RPMI7951 (cell line): Measurements from ENCODE around the gene ASIC4. TPM values are rescaled to one million over a fixed set of nuclear protein-coding genes. Genes with fewer than 3 reads are reported as not detected.

Experiments used
- DNase-seq: peaks from one replicate; pipeline ENCODE4 v3.0.0-alpha.2; 2012; ENCODE audit warnings: low read depth
- total RNA-seq: library from RNA; depleted of rRNA; stranded (reverse); fragments of >200 nt; shearing (Covaris generic); gene quantifications from 2 replicates; pipeline ENCODE4 v1.2.3, GENCODE V29; 2014; rRNA removed

ASIC4 gene, protein sequence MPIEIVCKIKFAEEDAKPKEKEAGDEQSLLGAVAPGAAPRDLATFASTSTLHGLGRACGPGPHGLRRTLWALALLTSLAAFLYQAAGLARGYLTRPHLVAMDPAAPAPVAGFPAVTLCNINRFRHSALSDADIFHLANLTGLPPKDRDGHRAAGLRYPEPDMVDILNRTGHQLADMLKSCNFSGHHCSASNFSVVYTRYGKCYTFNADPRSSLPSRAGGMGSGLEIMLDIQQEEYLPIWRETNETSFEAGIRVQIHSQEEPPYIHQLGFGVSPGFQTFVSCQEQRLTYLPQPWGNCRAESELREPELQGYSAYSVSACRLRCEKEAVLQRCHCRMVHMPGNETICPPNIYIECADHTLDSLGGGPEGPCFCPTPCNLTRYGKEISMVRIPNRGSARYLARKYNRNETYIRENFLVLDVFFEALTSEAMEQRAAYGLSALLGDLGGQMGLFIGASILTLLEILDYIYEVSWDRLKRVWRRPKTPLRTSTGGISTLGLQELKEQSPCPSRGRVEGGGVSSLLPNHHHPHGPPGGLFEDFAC
- total RNA-seq: 0.10 TPM in 1 of 2 replicates, not detected in the other

DNA sequence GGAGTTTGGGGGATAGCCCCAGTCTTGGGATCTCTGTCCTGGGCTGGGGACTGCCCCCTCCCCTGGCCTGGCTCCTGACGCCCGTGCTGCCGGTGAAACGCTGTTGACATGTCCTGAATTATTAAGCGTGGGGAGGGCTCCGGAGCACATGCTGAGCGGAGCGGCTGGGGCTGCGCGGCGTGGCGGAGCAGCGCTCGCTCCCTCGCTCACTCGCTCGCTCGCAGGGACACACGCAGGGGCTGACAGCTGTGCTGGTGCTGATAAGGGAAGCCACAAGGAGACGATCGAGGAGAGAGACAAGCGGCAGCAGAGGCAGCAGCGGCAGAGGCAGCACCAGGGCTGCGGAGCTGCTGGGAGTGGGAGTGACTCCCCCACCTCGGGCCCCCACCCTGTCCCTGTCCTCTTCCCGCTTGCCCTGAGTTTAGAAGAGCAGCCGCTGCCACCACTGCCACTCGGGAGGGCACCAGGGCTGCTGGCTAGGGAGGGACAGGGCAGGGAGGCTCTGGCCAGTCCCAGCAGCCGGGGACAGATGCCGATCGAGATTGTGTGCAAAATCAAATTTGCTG is at the start of gene ASIC4:
ASIC4 (plus strand) TSS at position 287 of the 566 bp plus-strand sequence; CDS start at position 530, 243 bp downstream.
- peak; percentile 48 for DNase-seq

DNA sequence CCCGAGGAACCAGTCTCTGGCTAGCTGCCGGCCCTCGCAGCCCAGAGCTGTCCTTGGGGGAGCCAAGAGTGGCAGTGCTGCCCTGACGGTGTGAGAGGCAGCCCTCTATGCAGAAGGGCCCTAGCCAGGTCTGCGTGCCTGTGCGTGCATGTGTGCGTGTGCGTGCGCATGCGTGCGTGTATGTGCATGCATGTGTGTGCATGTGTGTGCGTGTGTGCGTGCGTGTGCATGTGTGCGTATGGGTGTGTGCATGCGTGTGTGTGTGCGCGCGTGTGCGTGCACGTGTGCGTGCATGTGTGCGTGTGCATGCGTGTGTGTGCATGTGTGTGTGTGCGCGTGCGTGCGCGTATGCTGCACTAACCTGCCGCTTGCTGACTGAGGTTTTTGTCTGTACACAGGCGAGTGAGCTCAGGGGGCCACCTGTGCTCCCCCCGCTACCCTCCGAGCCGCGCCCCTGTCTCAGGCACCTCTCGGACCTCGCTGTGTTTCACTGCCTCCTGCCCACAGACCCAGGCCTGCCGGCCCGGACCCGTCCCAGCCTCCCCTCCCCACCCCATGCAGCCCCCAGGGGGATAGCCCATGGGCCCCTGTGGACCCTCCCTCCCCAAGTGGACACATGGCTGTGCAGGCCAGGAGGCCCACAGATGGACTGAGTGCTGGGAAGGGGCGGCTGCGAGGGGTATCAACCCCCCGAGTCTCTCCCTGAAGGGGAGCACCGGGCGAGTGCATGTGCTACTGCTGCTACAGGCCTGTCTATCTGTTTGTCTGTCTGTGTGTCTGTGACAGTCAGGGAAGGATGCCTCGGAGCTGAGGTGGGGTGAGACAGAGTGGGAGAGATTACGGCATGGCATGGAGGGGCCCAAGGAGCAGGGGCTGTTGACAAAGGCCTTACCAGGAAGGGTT is 48.4 kb upstream of the ASIC4 start:
- DNase-seq: no peak

DNA sequence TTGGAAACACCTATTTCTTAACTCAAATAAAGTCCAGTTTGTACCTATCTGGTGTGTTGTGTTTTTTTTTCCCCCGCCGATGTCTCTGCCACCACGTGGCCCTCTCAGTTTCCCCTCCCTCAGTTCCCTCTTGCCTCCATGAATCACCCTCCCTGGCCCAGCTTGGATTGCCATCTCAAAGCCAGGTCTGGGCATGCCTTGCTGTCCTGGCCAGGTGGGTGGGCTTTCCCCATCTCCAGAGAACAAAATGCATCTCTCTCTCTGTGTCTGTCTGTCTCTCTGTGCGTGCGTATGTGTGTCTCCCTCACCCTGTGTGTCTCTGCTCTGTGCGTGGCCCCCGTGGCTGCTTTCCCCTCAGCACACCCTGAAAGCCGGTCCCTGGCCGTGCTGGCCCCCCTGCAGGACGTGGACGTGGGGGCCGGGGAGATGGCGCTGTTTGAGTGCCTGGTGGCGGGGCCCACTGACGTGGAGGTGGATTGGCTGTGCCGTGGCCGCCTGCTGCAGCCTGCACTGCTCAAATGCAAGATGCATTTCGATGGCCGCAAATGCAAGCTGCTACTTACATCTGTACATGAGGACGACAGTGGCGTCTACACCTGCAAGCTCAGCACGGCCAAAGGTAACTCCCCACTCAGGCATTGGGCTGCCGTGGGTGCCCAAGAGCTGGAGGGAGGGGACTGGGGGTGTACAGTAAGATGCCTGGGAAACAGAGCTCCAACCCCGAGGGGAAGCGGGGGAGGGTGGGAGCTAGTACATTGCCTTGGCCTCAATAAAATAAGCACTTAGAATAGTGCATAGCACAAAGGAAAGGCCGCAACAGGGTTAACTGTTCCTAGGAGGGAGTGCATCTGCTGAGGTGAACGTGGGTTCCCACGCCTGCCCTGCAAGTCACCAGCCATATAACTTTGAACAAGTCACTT is 47.2 kb upstream of the ASIC4 start:
- no peak for DNase-seq

DNA sequence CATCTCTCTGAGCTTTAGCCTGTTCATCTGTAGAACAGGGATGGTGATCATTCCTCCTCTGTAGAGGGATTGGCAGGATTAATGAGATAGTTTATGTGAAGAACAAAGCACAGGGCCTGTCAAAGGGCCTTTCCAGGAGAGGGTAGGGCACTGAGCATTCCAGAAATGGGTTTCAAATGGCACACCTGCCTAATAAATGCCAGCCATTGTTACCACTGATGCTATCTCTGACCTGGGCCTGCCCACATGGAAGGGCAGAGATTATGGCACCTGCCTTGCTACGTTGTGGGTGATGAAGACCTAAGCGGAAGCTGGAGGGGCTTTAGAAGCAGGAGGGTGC is 46.6 kb upstream of the ASIC4 start:
- no peak for DNase-seq

DNA sequence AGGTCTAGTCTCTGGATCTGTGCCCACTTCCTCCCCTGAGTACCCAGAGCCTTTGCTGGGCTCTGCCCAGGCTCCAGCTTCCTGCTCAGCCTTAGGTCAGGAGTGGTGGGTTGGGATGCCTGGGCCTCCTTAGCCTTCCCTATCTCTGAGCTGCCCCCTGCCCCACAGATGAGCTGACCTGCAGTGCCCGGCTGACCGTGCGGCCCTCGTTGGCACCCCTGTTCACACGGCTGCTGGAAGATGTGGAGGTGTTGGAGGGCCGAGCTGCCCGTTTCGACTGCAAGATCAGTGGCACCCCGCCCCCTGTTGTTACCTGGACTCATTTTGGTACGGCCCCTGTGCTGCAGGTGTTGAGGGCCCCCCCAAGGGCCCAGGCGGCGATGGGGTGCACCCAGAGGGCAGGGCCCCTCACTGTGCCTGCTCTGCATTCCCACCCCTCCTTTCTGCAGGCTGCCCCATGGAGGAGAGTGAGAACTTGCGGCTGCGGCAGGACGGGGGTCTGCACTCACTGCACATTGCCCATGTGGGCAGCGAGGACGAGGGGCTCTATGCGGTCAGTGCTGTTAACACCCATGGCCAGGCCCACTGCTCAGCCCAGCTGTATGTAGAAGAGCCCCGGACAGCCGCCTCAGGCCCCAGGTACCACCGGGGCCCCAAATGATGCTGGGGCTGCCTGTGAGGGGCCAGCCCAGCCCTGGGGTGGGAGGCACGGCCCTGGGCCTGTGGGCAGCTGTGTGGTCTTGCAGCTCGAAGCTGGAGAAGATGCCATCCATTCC is 45.7 kb upstream of the ASIC4 start:
- DNase-seq: no peak

DNA sequence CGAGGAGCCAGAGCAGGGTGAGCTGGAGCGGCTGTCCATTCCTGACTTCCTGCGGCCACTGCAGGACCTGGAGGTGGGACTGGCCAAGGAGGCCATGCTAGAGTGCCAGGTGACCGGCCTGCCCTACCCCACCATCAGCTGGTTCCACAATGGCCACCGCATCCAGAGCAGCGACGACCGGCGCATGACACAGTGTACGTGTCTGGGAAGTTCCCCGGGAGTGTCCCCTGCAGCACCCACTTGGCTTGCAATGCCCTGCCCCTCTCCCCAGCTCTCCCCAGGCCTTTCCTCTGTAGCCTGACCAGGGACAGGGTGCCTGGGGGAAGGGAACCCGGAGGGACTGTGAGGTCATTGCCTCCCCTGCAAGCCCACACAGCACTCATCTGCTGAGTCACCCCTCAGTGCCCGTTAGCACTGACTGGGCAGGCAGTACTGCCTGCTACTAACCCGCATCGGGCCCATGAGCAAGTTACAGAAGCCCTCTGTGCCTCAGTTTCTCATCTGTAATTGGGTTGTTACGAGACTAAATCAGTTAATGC is 45.0 kb upstream of the ASIC4 start:
- peak; percentile 92 for DNase-seq

DNA sequence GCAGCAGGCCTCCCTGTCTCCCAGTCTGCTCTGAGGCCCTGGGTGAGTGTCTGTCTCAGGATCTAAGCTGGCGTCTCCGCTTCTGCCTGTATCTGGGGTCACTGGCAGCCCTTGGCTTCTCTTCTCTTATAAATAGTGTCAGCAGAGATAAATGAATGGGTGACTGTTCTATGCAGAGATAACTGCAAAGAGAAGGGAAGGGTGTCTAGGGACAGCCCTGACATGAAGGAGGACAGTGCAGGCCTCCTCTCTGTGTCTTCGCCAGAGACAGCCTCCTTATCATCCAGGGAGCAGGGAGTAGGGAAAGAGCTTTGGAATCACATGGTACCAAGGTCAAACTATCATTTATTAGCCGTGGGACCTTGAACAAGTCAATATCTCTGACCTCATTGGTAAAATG is 43.9 kb upstream of the ASIC4 start:
- DNase-seq: no peak

DNA sequence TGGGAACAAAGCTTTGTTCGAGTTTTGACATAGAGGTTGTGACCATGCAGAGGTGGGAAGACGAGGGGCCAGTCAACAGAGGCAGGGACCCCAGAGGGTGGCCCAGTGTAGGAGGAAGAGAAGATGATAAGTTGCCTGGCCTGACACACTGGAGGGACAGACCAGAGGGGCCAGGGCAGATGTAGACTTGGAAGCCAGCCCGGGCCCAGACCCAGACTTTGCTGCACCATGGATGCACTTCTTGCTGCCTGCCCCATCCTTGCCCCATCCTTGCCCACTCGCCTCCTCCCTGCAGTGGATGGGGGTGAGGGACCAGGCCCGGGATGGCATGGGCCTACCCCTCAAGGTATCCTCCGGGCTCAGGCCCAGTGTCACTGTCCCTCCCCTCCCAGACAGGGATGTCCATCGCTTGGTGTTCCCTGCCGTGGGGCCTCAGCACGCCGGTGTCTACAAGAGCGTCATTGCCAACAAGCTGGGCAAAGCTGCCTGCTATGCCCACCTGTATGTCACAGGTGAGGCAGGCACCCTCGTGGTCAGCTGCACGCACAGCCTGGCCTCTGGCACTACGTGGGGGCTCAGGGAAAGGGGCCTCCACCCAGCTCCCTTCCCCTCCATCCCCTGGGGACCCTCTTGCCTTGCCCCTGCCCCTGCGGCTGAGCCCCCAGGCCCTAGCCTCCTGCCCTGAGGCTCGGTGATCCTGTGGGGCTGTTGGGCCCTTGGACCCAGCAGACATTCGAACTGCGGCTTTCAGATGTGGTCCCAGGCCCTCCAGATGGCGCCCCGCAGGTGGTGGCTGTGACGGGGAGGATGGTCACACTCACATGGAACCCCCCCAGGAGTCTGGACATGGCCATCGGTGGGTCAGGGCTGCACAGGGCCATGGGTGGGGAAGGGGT is 42.6 kb upstream of the ASIC4 start:
- DNase-seq: no peak

DNA sequence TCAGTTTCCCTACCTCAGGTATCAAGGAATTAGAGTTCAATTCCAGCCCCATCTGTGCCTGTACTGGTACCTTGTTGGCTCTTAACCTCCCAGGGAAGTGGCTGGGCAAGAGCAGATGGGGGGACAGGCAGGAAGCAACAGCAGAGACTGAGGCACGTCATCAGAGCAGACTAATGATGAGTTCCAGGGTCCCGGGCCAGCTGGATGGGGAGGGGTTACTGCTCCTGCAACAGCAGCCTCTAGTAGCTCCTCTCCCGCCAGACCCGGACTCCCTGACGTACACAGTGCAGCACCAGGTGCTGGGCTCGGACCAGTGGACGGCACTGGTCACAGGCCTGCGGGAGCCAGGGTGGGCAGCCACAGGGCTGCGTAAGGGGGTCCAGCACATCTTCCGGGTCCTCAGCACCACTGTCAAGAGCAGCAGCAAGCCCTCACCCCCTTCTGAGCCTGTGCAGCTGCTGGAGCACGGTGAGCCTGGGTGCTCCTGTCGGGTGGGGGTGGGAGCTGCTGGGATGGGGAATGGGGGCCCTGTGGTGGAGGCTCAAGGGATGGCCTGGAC is 41.6 kb upstream of the ASIC4 start:
- no peak for DNase-seq

DNA sequence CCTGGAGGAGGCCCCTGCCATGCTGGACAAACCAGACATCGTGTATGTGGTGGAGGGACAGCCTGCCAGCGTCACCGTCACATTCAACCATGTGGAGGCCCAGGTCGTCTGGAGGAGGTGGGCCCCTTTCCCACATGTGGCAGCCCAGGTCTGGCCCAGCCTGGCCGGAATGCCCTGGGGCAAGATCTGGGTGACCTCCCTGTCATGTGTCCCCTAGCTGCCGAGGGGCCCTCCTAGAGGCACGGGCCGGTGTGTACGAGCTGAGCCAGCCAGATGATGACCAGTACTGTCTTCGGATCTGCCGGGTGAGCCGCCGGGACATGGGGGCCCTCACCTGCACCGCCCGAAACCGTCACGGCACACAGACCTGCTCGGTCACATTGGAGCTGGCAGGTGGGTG is 40.8 kb upstream of the ASIC4 start:
- no peak for DNase-seq

DNA sequence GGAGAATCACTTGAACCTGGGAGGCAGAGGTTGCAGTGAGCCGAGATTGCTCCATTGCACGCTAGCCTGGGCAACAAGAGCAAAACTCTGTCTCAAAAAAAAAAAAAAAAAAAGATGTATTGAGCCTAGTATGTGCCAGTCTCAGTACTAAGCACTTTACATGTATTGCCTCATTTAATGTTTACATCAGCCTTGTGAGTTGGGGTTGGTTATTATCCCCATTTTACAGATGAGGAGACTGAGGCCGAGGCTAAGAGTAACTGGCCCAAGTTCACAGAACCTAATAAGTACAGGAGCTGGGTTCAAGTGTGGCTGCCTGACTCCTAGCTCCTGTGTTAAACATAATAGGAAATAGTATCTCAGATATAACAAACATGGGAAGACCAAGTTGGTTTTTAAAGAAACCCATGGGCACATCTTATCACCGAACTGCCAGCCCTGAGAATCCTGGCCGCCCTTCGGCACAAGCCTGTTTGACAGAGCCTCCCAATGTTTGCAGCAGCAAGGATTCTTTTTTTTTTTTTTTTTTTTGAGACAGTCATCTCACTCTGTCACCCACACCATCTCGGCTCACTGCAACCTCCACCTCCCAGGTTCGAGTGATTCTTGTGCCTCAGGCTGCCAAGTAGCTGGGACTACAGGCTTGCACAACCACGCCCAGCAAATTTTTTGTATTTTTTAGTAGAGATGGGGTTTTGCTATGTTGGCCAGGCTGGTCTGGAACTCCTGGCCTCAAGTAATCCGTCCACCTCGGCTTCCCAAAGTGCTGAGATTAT is 39.8 kb upstream of the ASIC4 start:
- DNase-seq: no peak

DNA sequence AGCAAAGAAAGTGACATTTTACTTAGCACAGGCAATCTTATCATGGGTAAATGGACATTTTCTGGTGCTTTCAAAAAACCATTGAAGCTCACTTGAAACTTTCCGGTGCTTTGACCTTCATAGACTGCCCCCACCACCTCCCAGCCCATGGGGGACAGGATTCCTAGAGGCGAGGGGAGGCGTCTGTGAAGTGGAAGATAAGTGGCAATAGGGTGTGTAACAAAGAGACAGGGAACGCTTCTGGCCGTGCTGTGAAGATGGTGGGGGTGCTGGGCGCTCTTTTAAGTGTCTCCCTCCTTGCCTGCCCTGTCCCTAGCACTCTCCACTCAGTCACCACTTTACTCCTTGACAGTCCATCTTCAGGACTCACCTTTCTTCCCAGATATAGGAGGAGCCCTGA is 39.0 kb upstream of the ASIC4 start:
- no peak for DNase-seq

DNA sequence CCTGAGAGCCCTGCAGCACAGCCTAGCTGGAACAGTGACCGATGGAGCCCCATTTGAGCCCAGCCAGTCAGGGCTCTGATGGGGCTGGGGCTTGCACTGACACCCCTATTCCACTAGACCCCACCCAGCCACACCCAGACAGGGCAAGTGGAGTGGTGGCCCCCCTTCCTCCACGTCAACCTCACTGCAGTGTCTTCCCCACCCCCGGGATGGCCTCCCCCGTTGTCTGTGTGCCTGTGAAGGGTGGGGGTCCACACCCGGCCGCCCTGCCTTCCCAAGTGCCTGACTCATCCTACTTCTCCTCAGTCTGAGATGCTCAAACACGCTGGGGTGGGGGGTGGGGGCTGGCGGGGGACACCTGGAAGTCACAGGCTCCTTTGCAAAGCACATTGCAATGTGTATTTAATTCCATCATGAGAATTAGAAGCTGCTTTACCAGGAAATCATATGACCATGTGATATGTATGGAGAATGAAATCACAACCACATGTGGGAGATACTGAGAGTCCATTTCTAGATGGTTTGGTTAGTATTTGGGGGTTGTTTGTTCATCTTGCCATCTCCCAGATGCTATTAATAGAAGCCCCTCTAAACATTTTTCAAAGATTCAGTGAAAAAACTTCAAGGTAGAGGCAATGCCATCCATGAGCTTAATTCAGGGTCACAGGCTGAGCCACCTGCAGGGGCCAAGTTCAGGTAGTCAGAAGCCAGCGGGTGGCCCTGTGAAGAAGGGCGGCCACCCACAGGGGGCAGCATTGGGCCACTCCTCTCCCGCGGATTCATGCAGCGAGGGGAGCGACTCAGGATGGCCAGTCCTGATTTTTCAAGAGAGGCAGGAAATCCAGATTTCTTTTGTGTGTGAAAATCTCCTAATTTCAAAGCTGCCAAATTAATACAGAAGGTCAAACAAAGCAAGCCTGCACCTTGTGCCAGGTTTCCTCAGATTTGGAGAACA is 38.3 kb upstream of the ASIC4 start:
- peak; percentile 47 for DNase-seq

DNA sequence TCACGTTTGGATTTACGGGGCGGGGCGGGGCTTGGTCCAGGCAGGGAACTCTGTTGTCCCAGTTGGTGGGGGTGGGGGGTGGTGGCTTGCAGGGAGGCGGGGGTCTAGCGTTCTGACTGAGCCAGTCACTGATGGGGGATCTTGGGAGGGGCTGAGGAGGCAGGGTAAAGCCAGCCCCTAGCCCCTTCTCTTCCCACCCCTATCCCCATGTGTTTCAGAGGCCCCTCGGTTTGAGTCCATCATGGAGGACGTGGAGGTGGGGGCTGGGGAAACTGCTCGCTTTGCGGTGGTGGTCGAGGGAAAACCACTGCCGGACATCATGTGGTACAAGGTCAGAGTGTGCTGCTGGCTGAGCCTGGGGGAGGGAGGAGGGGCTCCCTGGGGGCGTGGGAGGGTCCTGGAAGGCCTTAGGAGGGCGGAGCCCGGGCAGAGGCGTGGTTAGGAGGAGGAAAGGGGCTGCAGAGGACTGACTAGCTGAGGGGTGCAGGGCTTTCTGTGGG is 37.6 kb upstream of the ASIC4 start:
- DNase-seq: no peak

DNA sequence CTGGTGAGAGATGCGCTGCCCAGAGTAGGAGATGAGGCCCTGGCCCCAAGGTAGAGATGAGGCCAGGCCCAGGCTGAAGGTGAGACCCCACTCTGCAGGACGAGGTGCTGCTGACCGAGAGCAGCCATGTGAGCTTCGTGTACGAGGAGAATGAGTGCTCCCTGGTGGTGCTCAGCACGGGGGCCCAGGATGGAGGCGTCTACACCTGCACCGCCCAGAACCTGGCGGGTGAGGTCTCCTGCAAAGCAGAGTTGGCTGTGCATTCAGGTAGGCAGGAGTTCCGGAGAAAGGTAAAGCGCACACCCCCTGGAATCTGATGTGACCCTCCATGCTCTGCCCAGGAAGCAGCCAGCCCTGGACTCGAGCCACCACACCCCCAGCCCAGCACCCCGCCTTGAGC is 37.1 kb upstream of the ASIC4 start:
- no peak for DNase-seq

DNA sequence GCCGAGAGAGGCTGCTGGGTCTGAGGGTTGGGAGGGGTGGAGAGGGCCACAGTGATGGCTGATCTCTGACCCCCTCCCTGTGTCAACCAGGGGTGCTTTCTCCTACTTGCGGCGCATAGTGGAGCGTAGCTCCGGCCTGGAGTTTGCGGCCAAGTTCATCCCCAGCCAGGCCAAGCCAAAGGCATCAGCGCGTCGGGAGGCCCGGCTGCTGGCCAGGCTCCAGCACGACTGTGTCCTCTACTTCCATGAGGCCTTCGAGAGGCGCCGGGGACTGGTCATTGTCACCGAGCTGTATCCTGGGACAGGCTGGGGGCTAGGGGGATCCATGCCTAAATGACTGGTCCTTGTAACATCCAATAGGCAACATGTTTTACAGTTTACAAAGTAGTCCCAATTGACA is 36.5 kb upstream of the ASIC4 start:
- DNase-seq: no peak

DNA sequence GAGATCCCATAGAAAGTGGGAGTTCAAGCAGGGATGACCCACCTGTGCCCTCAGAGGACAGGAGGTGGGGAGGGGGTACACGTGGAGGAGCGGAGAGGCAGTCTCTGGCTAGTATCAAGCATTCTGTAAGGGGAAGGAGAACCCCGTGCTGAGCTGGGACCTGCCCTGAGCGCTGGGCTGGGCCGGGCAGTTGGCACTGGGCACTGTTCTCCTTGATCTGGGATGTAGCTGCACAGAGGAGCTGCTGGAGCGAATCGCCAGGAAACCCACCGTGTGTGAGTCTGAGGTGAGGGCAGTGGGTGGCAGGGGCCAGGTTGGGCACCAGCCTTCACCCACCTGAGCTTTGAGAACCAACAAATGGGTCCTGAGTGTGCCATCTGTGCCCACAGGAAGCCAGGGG is 35.4 kb upstream of the ASIC4 start:
- no peak for DNase-seq
